Neural cell (in vitro differentiated cells): ENCODE results near the gene ZBTB9. TPM values are rescaled to one million over a fixed set of nuclear protein-coding genes. Genes with fewer than 3 reads are reported as not detected.

Experiments
- H2AFZ ChIP-seq: fragments of 200-600, 300-800 bp; sonication (generic), shearing (Covaris generic); 2 replicates; pipeline ENCODE4 v1.6.0; 2014; ENCODE audit warnings: low read depth, mild to moderate bottlenecking, antibody characterized with exemption, low read length, moderate library complexity
- H3F3A ChIP-seq: fragments of 200-600 bp; shearing (Covaris generic); 2 replicates; pipeline ENCODE4 v1.6.1; 2016; ENCODE audit warnings: mild to moderate bottlenecking, moderate library complexity, mixed read lengths, antibody characterized with exemption, low read length; ENCODE audit not compliant: insufficient read depth, poor library complexity, severe bottlenecking
- H3K27ac ChIP-seq: fragments of 200-600, 300-800 bp; sonication (generic), shearing (Covaris generic); 2 replicates; pipeline ENCODE4 v1.5.1; 2014; ENCODE audit warnings: mild to moderate bottlenecking, low read length, moderate library complexity
- H3K27me3 ChIP-seq: fragments of 300-800, 200-600 bp; sonication (generic), shearing (Covaris generic); 2 replicates; pipeline ENCODE4 v1.6.0; 2014; ENCODE audit warnings: mild to moderate bottlenecking, low read depth, low read length, moderate library complexity; ENCODE audit not compliant: insufficient read depth
- H3K36me3 ChIP-seq: fragments of 300-800, 200-600 bp; sonication (generic), shearing (Covaris generic); 2 replicates; pipeline ENCODE4 v1.5.1; 2014; ENCODE audit warnings: mild to moderate bottlenecking, antibody characterized with exemption, low read length, moderate library complexity; ENCODE audit not compliant: insufficient read depth
- H3K4me2 ChIP-seq: fragments of 300-800, 200-600 bp; sonication (generic), shearing (Covaris generic); 2 replicates; pipeline ENCODE4 v1.6.0; 2014; ENCODE audit warnings: mild to moderate bottlenecking, low read length
- H3K4me3 ChIP-seq: fragments of 300-800, 200-600 bp; sonication (generic), shearing (Covaris generic); 2 replicates; pipeline ENCODE4 v1.5.1; 2014; ENCODE audit warnings: mild to moderate bottlenecking, low read length, moderate library complexity
- H3K79me2 ChIP-seq: fragments of 200-600 bp; shearing (Covaris generic); replicated peaks from 2 replicates; pipeline ENCODE4 v1.6.0; 2014; ENCODE audit warnings: mild to moderate bottlenecking, low read length, moderate library complexity; ENCODE audit not compliant: insufficient read depth
- H3K9ac ChIP-seq: fragments of 300-800, 200-600 bp; sonication (generic), shearing (Covaris generic); 2 replicates; pipeline ENCODE4 v1.6.1; 2016; ENCODE audit warnings: mild to moderate bottlenecking, low read length, mixed read lengths
- H3K9me2 ChIP-seq: fragments of 200-600 bp; shearing (Covaris generic); 2 replicates; pipeline ENCODE4 v1.6.1; 2016; ENCODE audit warnings: mild to moderate bottlenecking, low read length, mixed read lengths; ENCODE audit not compliant: insufficient read depth
- H3K9me3 ChIP-seq: fragments of 200-600, 300-800 bp; sonication (generic), shearing (Covaris generic); 2 replicates; pipeline ENCODE4 v1.6.1; 2016; ENCODE audit warnings: mild to moderate bottlenecking, mixed run types, low read length, moderate library complexity, mixed read lengths
- H4K20me1 ChIP-seq: fragments of 200-600 bp; shearing (Covaris generic); 2 replicates; pipeline ENCODE4 v1.6.1; 2016; ENCODE audit warnings: mild to moderate bottlenecking, mixed run types; ENCODE audit not compliant: insufficient read depth
- CTCF ChIP-seq: fragments of 450-650 bp; IDR thresholded peaks from 2 replicates; pipeline ENCODE4 v1.5.1; 2014; ENCODE audit warnings: antibody characterized with exemption, mild to moderate bottlenecking, moderate library complexity; ENCODE audit not compliant: poor library complexity, severe bottlenecking
- EP300 ChIP-seq: fragments of 450-650 bp; conservative IDR thresholded peaks from 2 replicates; pipeline ENCODE4 v1.6.1; 2014; ENCODE audit warnings: antibody characterized with exemption, mild to moderate bottlenecking, moderate library complexity; ENCODE audit not compliant: poor library complexity, severe bottlenecking
- EZH2 ChIP-seq: fragments of 200-600, 300-800 bp; shearing (Covaris generic), sonication (generic); IDR thresholded peaks from 2 replicates; pipeline ENCODE4 v1.6.1; 2014; ENCODE audit warnings: antibody characterized with exemption, low read length, borderline replicate concordance, mild to moderate bottlenecking; ENCODE audit not compliant: insufficient read depth, poor library complexity, severe bottlenecking
- MXI1 ChIP-seq: fragments of 450-650 bp; conservative IDR thresholded peaks from 2 replicates; pipeline ENCODE4 v1.6.1; 2014; ENCODE audit warnings: antibody characterized with exemption, mild to moderate bottlenecking; ENCODE audit not compliant: poor library complexity, severe bottlenecking
- POLR2AphosphoS5 ChIP-seq: IDR thresholded peaks from 2 replicates; pipeline ENCODE4 v1.6.1; 2012
- RAD21 ChIP-seq: fragments of 450-650 bp; conservative IDR thresholded peaks from 2 replicates; pipeline ENCODE4 v1.6.1; 2014; ENCODE audit warnings: antibody characterized with exemption, mild to moderate bottlenecking, moderate library complexity
- REST ChIP-seq: IDR thresholded peaks from 2 replicates; pipeline ENCODE4 v1.6.1; 2012; ENCODE audit warnings: borderline replicate concordance
- SMC3 ChIP-seq: fragments of 450-650 bp; conservative IDR thresholded peaks from 2 replicates; pipeline ENCODE4 v1.6.1; 2014; ENCODE audit warnings: antibody characterized with exemption, mild to moderate bottlenecking, moderate library complexity; ENCODE audit not compliant: poor library complexity
- TAF1 ChIP-seq: IDR thresholded peaks from 2 replicates; pipeline ENCODE4 v1.6.1; 2012; ENCODE audit warnings: low read depth
- polyA plus RNA-seq: library from polyadenylated mRNA; depleted of rRNA; stranded (reverse); fragments of >200 nt; gene quantifications from 2 replicates; pipeline ENCODE4 v1.2.3, GENCODE V29; 2014

Gene ZBTB9
- polyA plus RNA-seq, 1 donor from 2014 or later, result 7.7 TPM

- Histone ChIP-seq H3K4me3 (peak overlapping the region; percentile 70), H3K27ac (peak overlapping the region; percentile 83), H3K79me2 (peaks cover 52% of the 10 kb centered on the region), H3K27me3 (no peaks in the 10 kb centered on the region), H2AFZ (no peak overlapping the region), H3K9me3 (no peaks in the 10 kb centered on the region), H3K4me2 (peak overlapping the region; percentile 50), H3K9me2 (no peaks in the 10 kb centered on the region), H3K36me3 (no peaks in the 10 kb centered on the region), H3F3A (peaks cover 5% of the 10 kb centered on the region), H4K20me1 (no peaks in the 10 kb centered on the region), H3K9ac (peak overlapping the region; percentile 60)
- TF ChIP-seq RAD21 (no peak), SMC3 (no peak), EZH2 (no peak), REST (no peak), EP300 (no peak), TAF1 (no peak), MXI1 (no peak), CTCF (no peak), POLR2AphosphoS5 (no peak)
Observed at GRCh38 chr6:33424855-33425667, 29.3 kb upstream of the ZBTB9 start.

GRCh38 chr6:33425668-33426577 is 28.5 kb upstream of the ZBTB9 start:
- no peak for TF ChIP-seq RAD21
- peak; percentile 33 for TF ChIP-seq CTCF
- peaks cover 5% of the 10 kb centered on the region for H3F3A ChIP-seq
- no peaks in the 10 kb centered on the region for H3K27me3 ChIP-seq
- H3K9ac ChIP-seq, result peak overlapping the region; percentile 60
- H3K4me3 ChIP-seq, result peak overlapping the region; percentile 70
- H3K27ac ChIP-seq, result peak overlapping the region; percentile 83
- H3K9me2 ChIP-seq, result no peaks in the 10 kb centered on the region
- H2AFZ ChIP-seq, result no peak overlapping the region
- H3K79me2 ChIP-seq, result peaks cover 55% of the 10 kb centered on the region
- no peaks in the 10 kb centered on the region for H3K36me3 ChIP-seq
- no peaks in the 10 kb centered on the region for H4K20me1 ChIP-seq
- no peaks in the 10 kb centered on the region for H3K9me3 ChIP-seq
- peak overlapping the region; percentile 59 for H3K4me2 ChIP-seq
